T-helper 1 cell (primary cell): ENCODE results near the gene TSHZ2.

Source experiments
- DNase-seq, 5 donors: peaks; one replicate each; pipeline ENCODE4 v3.0.0-alpha.2; 2012 to 2020

The TSHZ2 gene

GRCh38 chr20:53070706-53071392, 98.7 kb downstream of the TSHZ2 start:
- DNase-seq, result peak in 1 of 5 donors; percentile 86

GRCh38 chr20:53071833-53072232, 99.7 kb downstream of the TSHZ2 start:
- peak in 1 of 5 donors; percentile 35 for DNase-seq

GRCh38 chr20:53072923-53073579, 100.9 kb downstream of the TSHZ2 start:
- DNase-seq, result no peak

GRCh38 chr20:53073636-53074415, 101.7 kb downstream of the TSHZ2 start:
- DNase-seq, result peak in 1 of 5 donors; percentile 41

- DNase-seq, result no peak
Observed at GRCh38 chr20:53074811-53075314, 102.7 kb downstream of the TSHZ2 start.

GRCh38 chr20:53076668-53077067, 104.5 kb downstream of the TSHZ2 start:
- no peak for DNase-seq

GRCh38 chr20:53077373-53078205, 105.4 kb downstream of the TSHZ2 start:
- DNase-seq, result peak in 1 of 5 donors; percentile 65

- DNase-seq, result no peak
Observed at GRCh38 chr20:53078761-53079160, 106.6 kb downstream of the TSHZ2 start.

- no peak for DNase-seq
Observed at GRCh38 chr20:53079261-53079691, 107.1 kb downstream of the TSHZ2 start.

GRCh38 chr20:53079828-53080686, 107.9 kb downstream of the TSHZ2 start:
- DNase-seq, result no peak

GRCh38 chr20:53080687-53080962, 108.5 kb downstream of the TSHZ2 start:
- no peak for DNase-seq

GRCh38 chr20:53080969-53081871, 109.1 kb downstream of the TSHZ2 start:
- DNase-seq, result peak in 1 of 5 donors; percentile 70

- no peak for DNase-seq
Observed at GRCh38 chr20:53081916-53082863, 110.0 kb downstream of the TSHZ2 start.

- no peak for DNase-seq
Observed at GRCh38 chr20:53083411-53083810, 111.3 kb downstream of the TSHZ2 start.

- DNase-seq, result no peak
Observed at GRCh38 chr20:53084408-53084997, 112.3 kb downstream of the TSHZ2 start.

- DNase-seq, result no peak
Observed at GRCh38 chr20:53085720-53086119, 113.6 kb downstream of the TSHZ2 start.

- no peak for DNase-seq
Observed at GRCh38 chr20:53087037-53087777, 115.0 kb downstream of the TSHZ2 start.

- DNase-seq, result no peak
Observed at GRCh38 chr20:53088786-53089185, 116.6 kb downstream of the TSHZ2 start.
